C4-2B (cell line): ENCODE data around the gene TMEM266.

Experiments used
- CTCF ChIP-seq: fragments of 450-650 bp; conservative IDR thresholded peaks from 2 replicates; pipeline ENCODE4 v1.5.1; 2017; ENCODE audit warnings: mild to moderate bottlenecking
- ZFX ChIP-seq: fragments of 450-650 bp; IDR thresholded peaks from 2 replicates; pipeline ENCODE4 v1.6.1; 2017

GRCh38 chr15:76105911-76106310, 46.1 kb downstream of the TMEM266 start:
- no peak for TF ChIP-seq CTCF
- TF ChIP-seq ZFX = no peak
